Stromal cell of bone marrow (primary cell): ENCODE data around the gene CCN5.

ENCODE experiments used
- DNase-seq: peaks from one replicate; pipeline ENCODE4 v3.0.0-alpha.2; 2012; ENCODE audit warnings: low read depth

Gene CCN5

DNA sequence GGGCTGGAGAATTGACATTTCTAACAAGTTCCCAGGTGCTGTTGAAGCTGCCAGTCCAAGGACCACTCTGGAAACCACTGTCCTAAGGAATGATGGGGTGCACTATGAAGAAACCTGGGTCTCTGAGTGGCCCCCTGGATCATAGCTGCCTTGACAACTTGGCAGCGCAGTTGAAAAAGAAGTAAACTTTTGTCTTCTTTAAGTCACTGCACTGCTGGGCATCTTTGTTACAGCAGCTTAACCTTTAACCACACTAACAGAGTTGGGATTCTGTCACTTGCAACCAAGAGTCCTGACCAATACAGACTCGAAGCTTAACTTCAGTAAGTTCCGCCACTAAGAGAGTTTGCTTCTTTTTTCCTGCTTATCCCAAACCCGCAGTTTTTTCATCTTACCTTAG lies 21.9 kb downstream of the CCN5 start:
- DNase-seq: no peak

- peak; percentile 68 for DNase-seq
Measured at GRCh38 chr20:44738813-44739477, 23.8 kb downstream of the CCN5 start.

DNA sequence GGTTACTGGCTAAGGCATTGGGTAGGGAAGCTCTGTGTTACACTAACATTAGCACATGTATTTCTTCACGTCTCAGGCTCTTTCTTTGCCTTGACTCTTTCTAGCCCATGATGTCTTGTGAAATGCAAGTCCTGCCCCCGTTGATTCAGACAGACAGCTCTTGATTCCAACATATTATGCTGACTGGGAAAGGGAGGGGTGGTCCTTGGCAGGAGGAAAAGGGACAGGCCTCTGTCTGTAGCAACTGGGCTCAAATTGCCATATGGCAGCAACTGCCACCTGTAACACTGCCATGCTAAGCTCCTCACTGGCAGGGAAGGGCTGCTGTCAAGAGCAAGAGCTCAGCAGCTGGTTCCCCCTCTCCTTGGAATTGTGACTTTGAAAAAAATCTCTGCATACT lies 24.8 kb downstream of the CCN5 start:
- no peak for DNase-seq

GRCh38 chr20:44742304-44743079 lies 27.3 kb downstream of the CCN5 start:
- DNase-seq: no peak

- DNase-seq: no peak
Measured at GRCh38 chr20:44743080-44743701, 28.0 kb downstream of the CCN5 start.

- no peak for DNase-seq
Measured at GRCh38 chr20:44743916-44744655, 28.9 kb downstream of the CCN5 start.

DNA sequence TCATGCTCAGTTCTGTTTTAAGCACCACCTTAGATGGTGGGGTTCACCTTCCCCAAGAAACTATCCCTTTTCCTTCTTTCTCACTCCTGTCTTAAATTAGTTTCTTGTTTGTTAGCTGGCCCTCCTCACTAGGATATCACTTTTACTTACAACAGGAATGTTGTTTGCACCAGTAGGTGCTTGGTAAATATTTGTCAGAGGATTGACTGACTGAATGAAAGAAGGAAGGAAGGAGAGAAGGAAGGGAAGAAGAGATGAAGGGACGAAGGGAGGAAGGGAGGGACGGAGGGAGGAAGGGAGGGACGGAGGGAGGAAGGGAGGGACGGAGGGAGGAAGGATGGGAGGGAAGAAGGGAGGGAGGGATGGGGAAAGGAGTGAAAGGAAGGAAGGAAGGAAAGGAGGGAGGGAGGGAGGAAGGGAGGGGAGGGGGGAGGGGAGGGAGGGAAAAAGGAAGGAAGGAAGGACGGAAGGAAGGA lies 30.0 kb downstream of the CCN5 start:
- DNase-seq: no peak

- DNase-seq: no peak
Measured at GRCh38 chr20:44745598-44746366, 30.6 kb downstream of the CCN5 start, which contains the start of gene KCNK15. TSS of gene KCNK15 (plus strand) at chr20:44745865. CDS start at chr20:44745911, 46 bp downstream.

- DNase-seq: no peak
Measured at GRCh38 chr20:44746367-44747165, 31.4 kb downstream of the CCN5 start.

DNA sequence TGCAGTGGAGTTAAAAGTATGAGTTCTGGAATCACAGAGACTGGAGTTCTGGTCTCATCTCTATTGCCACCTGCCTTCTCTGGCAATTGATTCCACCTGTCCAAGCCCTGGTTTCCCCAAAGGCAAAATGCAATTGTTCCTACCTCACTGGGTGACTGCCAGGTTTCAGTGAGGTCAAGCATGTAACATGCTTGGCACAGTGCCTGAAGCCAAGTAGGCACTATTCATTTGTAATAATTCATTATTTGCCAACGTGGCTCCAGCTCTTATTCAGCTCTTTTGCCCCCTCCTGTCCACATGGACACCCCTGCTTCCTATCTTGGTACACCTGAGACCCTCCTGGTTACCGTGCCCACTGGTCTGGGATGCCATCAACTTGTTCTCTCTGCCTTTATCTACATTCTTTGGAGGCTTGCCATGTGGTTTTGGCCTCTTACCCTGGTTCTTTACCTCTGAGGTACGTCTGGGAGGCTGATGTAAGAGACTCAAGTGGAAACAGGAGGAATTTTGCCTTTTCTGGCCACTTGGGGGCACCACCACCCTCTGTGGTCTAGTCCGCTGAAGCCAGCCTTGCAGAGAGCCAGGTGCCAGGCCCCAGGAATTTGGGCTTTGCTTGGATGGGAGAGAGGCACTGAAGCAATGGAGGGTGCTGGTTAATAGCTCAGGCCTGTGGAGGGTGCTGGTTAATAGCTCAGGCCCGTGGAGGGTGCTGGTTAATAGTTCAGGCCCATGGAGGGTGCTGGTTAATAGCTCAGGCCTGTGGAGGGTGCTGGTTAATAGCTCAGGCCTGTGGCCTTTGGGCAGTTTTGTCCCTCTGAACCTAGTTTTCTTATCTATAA lies 32.2 kb downstream of the CCN5 start:
- peak; percentile 52 for DNase-seq

- DNase-seq: no peak
Measured at GRCh38 chr20:44748005-44748370, 32.8 kb downstream of the CCN5 start.

- no peak for DNase-seq
Measured at GRCh38 chr20:44750081-44750805, 35.1 kb downstream of the CCN5 start.

DNA sequence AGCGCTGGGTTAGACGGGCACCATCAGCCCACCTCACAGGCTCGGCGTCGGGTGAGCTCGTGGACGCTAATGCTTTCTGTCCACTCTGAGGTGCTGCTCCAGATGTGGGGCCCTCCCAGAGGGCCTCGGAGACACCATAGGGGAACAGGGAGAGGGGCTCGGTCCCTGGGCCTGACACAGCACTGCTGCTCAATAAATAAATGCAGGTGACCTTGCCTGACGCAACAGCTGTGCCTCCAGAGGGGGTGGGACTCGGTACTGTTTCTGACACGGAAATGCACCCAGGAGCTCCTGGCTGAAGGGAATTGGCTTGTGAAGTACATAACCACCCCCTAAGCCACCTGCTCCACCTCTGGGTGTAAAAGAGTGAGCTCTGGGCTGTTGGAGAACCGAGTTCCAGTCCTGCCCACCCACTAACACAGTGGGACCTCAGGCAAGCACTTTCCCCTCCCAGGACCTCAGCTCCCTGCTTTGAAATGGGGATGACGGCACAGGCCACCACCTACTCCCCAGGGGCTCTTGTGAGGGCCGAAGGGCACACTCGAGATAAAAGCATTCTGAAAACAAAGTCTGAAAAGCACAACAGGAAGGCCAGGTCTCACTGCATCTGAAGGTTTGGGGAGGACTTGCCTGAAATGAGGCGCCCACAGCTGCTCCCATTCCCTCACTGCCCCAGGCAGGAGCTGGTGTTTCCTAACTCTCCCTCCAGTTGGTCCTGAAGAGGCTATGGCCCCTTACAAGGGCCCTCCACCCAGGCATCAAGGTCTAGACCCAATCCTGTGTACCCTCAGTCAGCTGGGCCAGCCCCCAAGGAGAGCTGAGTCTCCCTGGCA lies 37.1 kb downstream of the CCN5 start:
- no peak for DNase-seq

DNA sequence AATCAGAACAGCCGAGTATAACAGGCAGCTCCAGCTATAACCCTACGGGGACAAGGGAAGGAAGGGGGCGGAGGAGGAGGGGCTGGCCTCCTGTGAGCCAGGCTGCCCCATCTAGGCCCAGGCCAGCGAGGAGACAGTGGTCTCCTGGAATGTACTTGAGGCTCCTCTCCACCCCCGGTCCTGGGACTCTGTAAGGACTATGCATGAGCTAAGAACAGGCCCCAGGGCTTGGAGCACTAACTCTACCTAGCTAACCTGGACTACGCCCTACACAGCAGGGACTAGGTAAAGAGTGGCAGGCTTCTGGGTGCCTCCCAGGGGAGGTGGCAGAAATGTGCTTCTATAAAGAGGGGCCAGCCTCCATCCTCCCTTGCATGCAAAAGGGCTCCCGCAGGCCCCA lies 39.4 kb downstream of the CCN5 start:
- DNase-seq: no peak

DNA sequence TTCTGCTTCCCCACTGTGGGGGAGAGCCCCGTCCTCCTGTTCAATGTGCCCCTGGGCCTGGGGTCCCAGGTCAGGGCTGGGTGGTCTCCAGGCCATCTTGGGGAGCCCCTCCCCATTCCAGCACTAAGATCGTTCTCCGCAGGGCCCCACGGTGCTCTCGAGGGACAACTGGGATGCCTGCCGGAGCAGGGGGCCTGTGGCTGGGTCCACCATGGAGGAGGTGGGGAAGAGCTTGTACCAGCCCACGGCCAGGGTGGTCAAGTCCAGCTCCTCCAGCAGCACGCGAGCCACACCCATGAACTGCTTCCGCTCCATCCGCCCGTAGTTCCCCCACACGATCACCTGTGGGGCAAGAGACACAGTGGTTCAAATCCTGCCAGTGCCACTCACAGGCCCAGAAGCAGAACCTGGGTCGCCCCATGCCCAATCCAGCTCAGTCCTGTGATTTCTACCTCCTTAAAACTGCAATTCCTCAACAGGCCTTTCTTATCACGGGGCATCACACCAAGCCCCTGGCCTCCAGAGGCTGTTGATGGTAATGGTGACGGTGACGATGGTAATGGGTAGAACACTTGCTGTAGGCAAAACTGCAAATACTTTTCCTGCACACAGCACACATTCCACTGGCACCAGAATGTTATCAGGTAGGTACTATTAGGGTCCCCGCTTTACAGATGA lies 41.0 kb downstream of the CCN5 start:
- no peak for DNase-seq

DNA sequence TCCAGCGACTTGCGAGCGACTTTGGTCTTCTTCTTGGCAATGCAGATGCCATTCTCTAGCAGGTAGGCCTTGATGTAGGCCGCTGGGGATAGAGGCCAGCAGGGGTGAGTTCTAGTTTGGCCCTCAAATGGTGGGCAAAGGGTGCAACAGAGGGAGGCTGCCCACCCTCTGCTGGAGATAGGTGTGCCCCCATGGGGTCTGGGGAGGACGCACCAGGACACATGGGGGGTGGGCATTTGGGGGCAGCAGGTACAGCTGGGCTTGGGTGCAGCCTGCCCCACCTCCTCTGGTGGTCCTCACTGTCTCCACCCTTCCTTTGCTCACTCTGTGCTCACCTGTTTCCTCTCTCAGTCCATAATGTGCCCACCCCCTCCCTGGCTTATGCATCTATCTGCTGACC lies 41.8 kb downstream of the CCN5 start:
- DNase-seq: no peak

- DNase-seq: no peak
Measured at GRCh38 chr20:44758247-44759101, 43.3 kb downstream of the CCN5 start.
